Activated B cell treated with CpG ODN at 0.5 μM for 24 hours (primary cell): ENCODE results near the gene ZNF787. TPM values are rescaled to one million over a fixed set of nuclear protein-coding genes. Genes with fewer than 3 reads are reported as not detected.
A peak's percentile ranks its signal among the peaks of the same experiment; 100 is the strongest.

Experiments
- ATAC-seq: fragments of 200-7000 bp; cut with Tn5 transposase; one replicate; pipeline ENCODE4 v1.10.0; 2021; ENCODE audit warnings: low read depth, mild to moderate bottlenecking, moderate library complexity
- CTCF ChIA-PET: fragments of 350-600 bp; sonication (Branson Sonifier 250); formaldehyde crosslinking; loops from one replicate; lab custom pipeline; 2021; ENCODE audit warnings: antibody characterized with exemption; lab: Charles Lee
- POLR2A ChIA-PET: fragments of 350-600 bp; sonication (Branson Sonifier 250); formaldehyde crosslinking; loops from one replicate; lab custom pipeline; 2021; ENCODE audit warnings: antibody characterized with exemption; lab: Charles Lee
- DNase-seq: peaks from one replicate; pipeline ENCODE4 v3.0.0; 2022
- H3K27ac Mint-ChIP-seq: one replicate; pipeline ENCODE4 v1.8.0; 2020; ENCODE audit warnings: mixed read lengths
- H3K27me3 Mint-ChIP-seq: one replicate; pipeline ENCODE4 v1.8.0; 2021; ENCODE audit warnings: mixed read lengths
- H3K36me3 Mint-ChIP-seq: one replicate; pipeline ENCODE4 v1.8.0; 2021; ENCODE audit warnings: low read depth, mixed read lengths
- H3K4me1 Mint-ChIP-seq: one replicate; pipeline ENCODE4 v1.8.0; 2021; ENCODE audit warnings: mixed read lengths
- H3K4me3 Mint-ChIP-seq: one replicate; pipeline ENCODE4 v1.8.0; 2020; ENCODE audit warnings: mild to moderate bottlenecking, mixed read lengths
- H3K9me3 Mint-ChIP-seq: one replicate; pipeline ENCODE4 v1.8.0; 2020; ENCODE audit warnings: mixed read lengths
- CTCF ChIP-seq: fragments of 200-600 bp; IDR thresholded peaks from one replicate; pipeline ENCODE4 v1.8.0; 2022; ENCODE audit warnings: antibody characterized with exemption, mild to moderate bottlenecking
- intact Hi-C: fragments of 100-400 bp; cut with micrococcal nuclease; formaldehyde crosslinking; loops from one replicate; pipeline ENCODE4 v1.15.1; 2024
- total RNA-seq: library from RNA; stranded (reverse); gene quantifications from 2 replicates; pipeline ENCODE4 v1.2.3, GENCODE V29; 2022

Gene ZNF787
- total RNA-seq, 1 donor from 2014 or later = 42.3 TPM

DNA sequence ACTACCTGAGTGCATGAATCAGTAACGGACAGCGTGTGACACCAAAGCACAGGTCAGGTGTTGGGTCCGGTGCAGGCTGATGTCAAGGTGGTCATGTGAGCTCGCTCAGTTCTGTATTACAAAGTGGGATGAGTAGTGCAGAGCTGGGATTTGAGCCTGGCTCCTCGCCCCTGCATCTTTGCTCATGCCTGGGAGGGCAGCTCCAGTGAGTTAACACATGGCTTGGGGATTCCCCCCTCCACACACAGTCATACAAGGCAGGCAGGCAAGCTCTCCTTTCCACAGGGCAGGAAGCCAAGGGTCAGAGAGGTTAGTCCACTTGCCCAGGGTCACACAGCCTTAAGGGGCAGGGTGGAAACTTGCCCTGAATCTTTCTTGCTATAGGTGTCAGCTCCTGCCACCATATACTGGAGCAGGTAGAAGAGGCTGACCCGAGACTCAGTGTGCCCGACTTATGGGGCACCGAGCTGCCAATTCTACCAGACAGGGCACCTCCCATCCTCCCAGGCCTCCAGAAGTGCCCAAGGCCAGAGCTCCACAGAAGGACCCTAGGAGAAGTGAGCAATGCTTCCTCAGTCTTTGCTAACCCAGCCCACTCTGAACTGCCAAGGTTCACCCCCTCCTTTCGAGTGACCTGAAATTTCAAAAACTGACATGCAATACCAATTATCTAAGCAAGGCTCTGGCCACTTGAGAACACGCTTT is 35.4 kb downstream of the ZNF787 start:
- no peak overlapping the region for H3K27ac Mint-ChIP-seq
- POLR2A ChIA-PET = interaction anchor here (1.3 kb wide), 1 partner anchor 35 kb away, joined by 4 read pairs; the partner anchor contains the start of gene ZNF787
- H3K36me3 Mint-ChIP-seq = peaks cover 25% of the 10 kb centered on the region
- no peak overlapping the region for H3K4me3 Mint-ChIP-seq
- DNase-seq (no peak), ATAC-seq (no peak)
- H3K4me1 Mint-ChIP-seq = peaks cover 16% of the 10 kb centered on the region
- no peaks in the 10 kb centered on the region for H3K27me3 Mint-ChIP-seq
- TF ChIP-seq CTCF = no peak
- CTCF ChIA-PET = interaction anchor here (1.5 kb wide), 1 partner anchor 86 kb away, joined by 5 read pairs; no protein-coding TSS in a partner anchor
- no peaks in the 10 kb centered on the region for H3K9me3 Mint-ChIP-seq
- intact Hi-C loops = no loop called here

DNA sequence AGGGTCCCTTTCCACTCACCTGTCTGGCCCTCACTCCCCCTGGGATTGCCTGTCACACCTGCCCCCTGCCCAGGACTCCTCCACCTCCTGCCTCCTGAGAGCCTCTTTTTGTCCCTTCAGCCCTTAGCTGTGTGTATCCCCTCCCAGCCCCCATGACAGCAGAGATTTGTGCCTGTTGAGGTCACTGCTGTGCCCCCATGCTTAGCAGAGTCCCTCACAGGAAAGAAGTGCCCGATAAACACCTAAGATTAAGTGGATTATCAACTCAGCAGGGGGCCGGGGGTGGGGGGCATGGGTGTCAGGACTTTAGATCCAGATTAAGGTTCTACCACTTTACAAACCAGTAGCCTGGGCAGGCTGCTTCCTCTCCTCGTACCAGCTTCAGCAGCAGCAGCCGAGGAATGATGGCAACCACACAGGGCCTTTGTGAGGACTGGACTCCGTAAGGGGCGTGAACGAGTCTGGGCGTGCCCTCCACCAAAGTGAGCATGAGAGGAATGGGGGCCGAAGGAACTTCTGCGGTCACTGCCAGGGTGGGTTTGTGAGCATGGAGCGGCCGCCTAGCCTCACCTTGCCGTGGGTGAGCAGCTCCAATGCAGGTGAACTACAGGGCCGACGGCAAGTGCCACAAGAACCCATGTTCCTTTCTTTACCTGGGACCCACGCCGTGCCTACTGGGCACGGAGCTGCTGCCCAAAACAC is 36.1 kb downstream of the ZNF787 start:
- no peak for ATAC-seq
- H3K4me1 Mint-ChIP-seq = peaks cover 17% of the 10 kb centered on the region
- H3K27ac Mint-ChIP-seq = no peak overlapping the region
- DNase-seq = no peak
- TF ChIP-seq CTCF = no peak
- no peaks in the 10 kb centered on the region for H3K27me3 Mint-ChIP-seq
- POLR2A ChIA-PET = interaction anchor here (1.3 kb wide), 1 partner anchor 36 kb away, joined by 4 read pairs; the partner anchor contains the start of gene ZNF787
- H3K9me3 Mint-ChIP-seq = no peaks in the 10 kb centered on the region
- H3K4me3 Mint-ChIP-seq = no peak overlapping the region
- CTCF ChIA-PET = interaction anchor here (1.5 kb wide), 1 partner anchor 87 kb away, joined by 5 read pairs; no protein-coding TSS in a partner anchor
- peaks cover 18% of the 10 kb centered on the region for H3K36me3 Mint-ChIP-seq
- intact Hi-C loops = no loop called here

GRCh38 chr19:56083668-56084067 is 37.4 kb downstream of the ZNF787 start:
- no peak overlapping the region for H3K27ac Mint-ChIP-seq
- peaks cover 17% of the 10 kb centered on the region for H3K4me1 Mint-ChIP-seq
- no peaks in the 10 kb centered on the region for H3K27me3 Mint-ChIP-seq
- no peak for DNase-seq
- CTCF ChIA-PET = interaction anchor here (5.8 kb wide), 1 partner anchor 88 kb away, joined by 29 read pairs; no protein-coding TSS in a partner anchor
- intact Hi-C loops = no loop called here
- H3K4me3 Mint-ChIP-seq = no peak overlapping the region
- no peak for TF ChIP-seq CTCF
- no peak for ATAC-seq
- peaks cover 10% of the 10 kb centered on the region for H3K36me3 Mint-ChIP-seq
- POLR2A ChIA-PET = no interaction called here
- no peaks in the 10 kb centered on the region for H3K9me3 Mint-ChIP-seq

DNA sequence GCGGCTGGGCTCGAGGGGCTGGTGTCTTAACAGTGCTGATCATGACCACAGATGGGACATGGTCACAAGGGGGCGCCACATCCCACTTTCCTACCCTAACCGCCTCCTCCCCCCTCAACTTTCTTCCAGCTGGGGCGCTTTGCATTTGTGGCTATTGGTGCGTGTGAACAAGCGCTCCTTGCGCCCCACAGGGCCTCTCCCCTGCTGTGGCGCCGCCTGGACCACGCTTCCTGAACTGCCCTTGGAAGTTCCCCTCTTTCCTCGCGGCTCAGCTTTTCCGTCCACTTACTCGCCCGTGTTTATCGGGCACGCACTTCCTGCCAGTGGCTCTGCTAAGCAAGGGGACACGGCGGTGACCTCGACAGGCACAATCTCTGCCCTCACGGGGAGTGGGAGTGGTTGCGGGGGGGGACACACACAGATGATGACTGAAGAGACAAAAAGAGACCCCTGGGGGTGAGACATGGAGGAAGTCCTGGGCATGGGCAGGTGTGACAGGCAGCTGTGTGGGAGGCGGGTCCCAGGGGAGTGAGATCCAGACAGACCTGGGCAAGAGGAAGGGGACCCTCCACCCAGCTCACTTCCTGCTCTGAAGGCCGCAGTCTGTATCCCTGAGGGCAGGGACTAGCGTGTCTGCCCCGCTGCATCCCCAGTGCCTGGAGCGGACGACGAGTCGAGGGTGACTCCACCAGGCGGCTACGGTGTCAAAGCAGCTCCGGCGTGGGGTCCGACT is 40.3 kb downstream of the ZNF787 start:
- H3K4me3 Mint-ChIP-seq = peak overlapping the region; percentile 84
- peaks cover 17% of the 10 kb centered on the region for H3K4me1 Mint-ChIP-seq
- peak; percentile 70 for DNase-seq
- peak; percentile 82 for ATAC-seq
- CTCF ChIA-PET = interaction anchor here (0.6 to 5.8 kb wide), 15 partner anchors 14 to 448 kb away, joined by 3 to 33 read pairs (median 4); partner anchors contain the start of gene ZNF444
- no peaks in the 10 kb centered on the region for H3K27me3 Mint-ChIP-seq
- peaks cover 4% of the 10 kb centered on the region for H3K36me3 Mint-ChIP-seq
- no peaks in the 10 kb centered on the region for H3K9me3 Mint-ChIP-seq
- peak overlapping the region; percentile 55 for H3K27ac Mint-ChIP-seq
- no peak for TF ChIP-seq CTCF
- intact Hi-C loops = loop anchor here (1.0 to 2.0 kb wide), 7 partner anchors 30 to 269 kb away; partner anchors contain the start of genes ZNF787 and ZSCAN5A
- POLR2A ChIA-PET = interaction anchor here (0.6 to 1.7 kb wide), 4 partner anchors 10 to 61 kb away, joined by 3 to 13 read pairs (median 4); partner anchors contain the start of genes ZNF444 and ZNF787
